Gastrocnemius medialis (tissue), 4 donors: ENCODE measurements around the gene MTM1.

Source experiments
- POLR2A ChIP-seq, 2 donors: fragments of 450-650 bp; IDR thresholded peaks; one replicate each; pipeline ENCODE4 v1.6.1; 2017; ENCODE audit warnings: antibody characterized with exemption in 2 of 2, mild to moderate bottlenecking in 2 of 2, moderate library complexity in 2 of 2
- TF ChIP-seq, protein P1 (sequence below), 5 experiments: fragments of 450-650 bp in 3 of 5; fragments of 200-600 bp in 2 of 5; sonication (generic) in 2 of 5; IDR thresholded peaks in 4 of 5; conservative IDR thresholded peaks in 1 of 5; 1 replicate in 4 of 5; 2 replicates in 1 of 5; pipeline ENCODE4 v1.5.1; 2016 to 2019; ENCODE audit warnings: antibody characterized with exemption in 5 of 5, mild to moderate bottlenecking in 3 of 5, moderate library complexity in 3 of 5

- TF ChIP-seq, protein P1, sequence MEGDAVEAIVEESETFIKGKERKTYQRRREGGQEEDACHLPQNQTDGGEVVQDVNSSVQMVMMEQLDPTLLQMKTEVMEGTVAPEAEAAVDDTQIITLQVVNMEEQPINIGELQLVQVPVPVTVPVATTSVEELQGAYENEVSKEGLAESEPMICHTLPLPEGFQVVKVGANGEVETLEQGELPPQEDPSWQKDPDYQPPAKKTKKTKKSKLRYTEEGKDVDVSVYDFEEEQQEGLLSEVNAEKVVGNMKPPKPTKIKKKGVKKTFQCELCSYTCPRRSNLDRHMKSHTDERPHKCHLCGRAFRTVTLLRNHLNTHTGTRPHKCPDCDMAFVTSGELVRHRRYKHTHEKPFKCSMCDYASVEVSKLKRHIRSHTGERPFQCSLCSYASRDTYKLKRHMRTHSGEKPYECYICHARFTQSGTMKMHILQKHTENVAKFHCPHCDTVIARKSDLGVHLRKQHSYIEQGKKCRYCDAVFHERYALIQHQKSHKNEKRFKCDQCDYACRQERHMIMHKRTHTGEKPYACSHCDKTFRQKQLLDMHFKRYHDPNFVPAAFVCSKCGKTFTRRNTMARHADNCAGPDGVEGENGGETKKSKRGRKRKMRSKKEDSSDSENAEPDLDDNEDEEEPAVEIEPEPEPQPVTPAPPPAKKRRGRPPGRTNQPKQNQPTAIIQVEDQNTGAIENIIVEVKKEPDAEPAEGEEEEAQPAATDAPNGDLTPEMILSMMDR (IDR thresholded peaks at IDR 0.05 in 4 of 5, conservative IDR thresholded peaks at IDR 0.05 in 1 of 5) = no peak
- peak; percentile 58 to 63 for TF ChIP-seq POLR2A (IDR thresholded peaks at IDR 0.05)
Measured at GRCh38 chrX:150568320-150569154, at the start of gene MTM1.
